GM12801 (cell line): ENCODE results near the gene CYB5R3.

Source experiments
- CTCF ChIP-seq: IDR thresholded peaks from one replicate; pipeline ENCODE4 v1.5.1; 2011; ENCODE audit warnings: control low read depth; ENCODE audit not compliant: insufficient read length; ENCODE audit errors: extremely low read depth

CYB5R3 gene

GRCh38 chr22:42692239-42693054 is 43.3 kb upstream of the CYB5R3 start:
- TF ChIP-seq CTCF: no peak

GRCh38 chr22:42691440-42691839 is 42.2 kb upstream of the CYB5R3 start:
- no peak for TF ChIP-seq CTCF

GRCh38 chr22:42688241-42689211 is 39.3 kb upstream of the CYB5R3 start:
- no peak for TF ChIP-seq CTCF

GRCh38 chr22:42686756-42687491 is 37.7 kb upstream of the CYB5R3 start:
- TF ChIP-seq CTCF: no peak

GRCh38 chr22:42685941-42686653 is 36.9 kb upstream of the CYB5R3 start:
- TF ChIP-seq CTCF: no peak

- no peak for TF ChIP-seq CTCF
These were observed 35.4 kb upstream of the CYB5R3 start for GRCh38 chr22:42684462-42685195.
